Naive thymus-derived CD8-positive, alpha-beta T cell (primary cell): ENCODE results near the gene MZB1. TPM values are rescaled to one million over a fixed set of nuclear protein-coding genes. Genes with fewer than 3 reads are reported as not detected.
A peak's percentile ranks its signal among the peaks of the same experiment; 100 is the strongest.
"Not testable (repeated sequence)": the region's sequence is repeated elsewhere in the genome, so short reads cannot be mapped to it uniquely, and the experiment has no call there.

Source experiments
- ATAC-seq, 2 donors: fragments of 150-1000 bp; cut with Tn5 transposase in 1 of 2; sonication (Bioruptor Pico), chemical (Tn5 transposase) in 1 of 2; 1 replicate in 1 of 2; 2 replicates in 1 of 2; pipeline ENCODE4 v1.10.0; 2021; ENCODE audit warnings: mild to moderate bottlenecking in 2 of 2, moderate library complexity in 2 of 2
- POLR2A ChIA-PET: fragments of 350-600 bp; sonication (Branson Sonifier 250); formaldehyde crosslinking; loops from one replicate; lab custom pipeline; 2021; ENCODE audit warnings: antibody characterized with exemption; lab: Charles Lee
- DNase-seq, 10 donors: peaks; one replicate each; pipeline versions ENCODE4 v3.0.0 to v3.0.0-alpha.2; 2020 to 2022
- H3K27ac Mint-ChIP-seq, 10 donors: one replicate each; pipeline ENCODE4 v1.8.0; 2020 to 2022; ENCODE audit warnings: mild to moderate bottlenecking in 10 of 10, mixed read lengths in 10 of 10, moderate library complexity in 4 of 10, inconsistent platforms in 1 of 10
- H3K27me3 Mint-ChIP-seq, 5 donors: one replicate each; pipeline ENCODE4 v1.8.0; 2021 to 2022; ENCODE audit warnings: mixed read lengths in 5 of 5
- H3K36me3 Mint-ChIP-seq, 3 donors: one replicate each; pipeline ENCODE4 v1.8.0; 2020 to 2022; ENCODE audit warnings: mixed read lengths in 3 of 3, mild to moderate bottlenecking in 2 of 3, inconsistent platforms in 1 of 3
- H3K4me1 Mint-ChIP-seq, 4 donors: one replicate each; pipeline ENCODE4 v1.8.0; 2021 to 2022; ENCODE audit warnings: mixed read lengths in 4 of 4
- H3K4me3 Mint-ChIP-seq, 10 donors: one replicate each; pipeline ENCODE4 v1.8.0; 2020 to 2022; ENCODE audit warnings: mild to moderate bottlenecking in 10 of 10, mixed read lengths in 10 of 10, moderate library complexity in 6 of 10, inconsistent platforms in 1 of 10
- H3K9me3 Mint-ChIP-seq, 9 donors: one replicate each; pipeline ENCODE4 v1.8.0; 2020 to 2022; ENCODE audit warnings: mixed read lengths in 9 of 9, mild to moderate bottlenecking in 3 of 9, inconsistent platforms in 1 of 9, moderate library complexity in 1 of 9
- polyA plus RNA-seq, 3 donors: library from polyadenylated mRNA; unstranded; fragments of 300-500 nt; fragmentation: Illumina TruSeq; gene quantifications; one replicate each; pipeline ENCODE4 v1.2.3, GENCODE V29; 2021
- total RNA-seq, 8 experiments: library from RNA in 2 of 8; stranded (reverse) in 2 of 8; gene quantifications; one replicate each; pipeline ENCODE4 v1.2.3 and lab custom pipeline; 2021 to 2026

The MZB1 gene
- total and polyA plus RNA-seq, 5 experiments from 2014 or later: 0.37 to 2.5 (median 1.5) TPM; not detected in 1

DNA sequence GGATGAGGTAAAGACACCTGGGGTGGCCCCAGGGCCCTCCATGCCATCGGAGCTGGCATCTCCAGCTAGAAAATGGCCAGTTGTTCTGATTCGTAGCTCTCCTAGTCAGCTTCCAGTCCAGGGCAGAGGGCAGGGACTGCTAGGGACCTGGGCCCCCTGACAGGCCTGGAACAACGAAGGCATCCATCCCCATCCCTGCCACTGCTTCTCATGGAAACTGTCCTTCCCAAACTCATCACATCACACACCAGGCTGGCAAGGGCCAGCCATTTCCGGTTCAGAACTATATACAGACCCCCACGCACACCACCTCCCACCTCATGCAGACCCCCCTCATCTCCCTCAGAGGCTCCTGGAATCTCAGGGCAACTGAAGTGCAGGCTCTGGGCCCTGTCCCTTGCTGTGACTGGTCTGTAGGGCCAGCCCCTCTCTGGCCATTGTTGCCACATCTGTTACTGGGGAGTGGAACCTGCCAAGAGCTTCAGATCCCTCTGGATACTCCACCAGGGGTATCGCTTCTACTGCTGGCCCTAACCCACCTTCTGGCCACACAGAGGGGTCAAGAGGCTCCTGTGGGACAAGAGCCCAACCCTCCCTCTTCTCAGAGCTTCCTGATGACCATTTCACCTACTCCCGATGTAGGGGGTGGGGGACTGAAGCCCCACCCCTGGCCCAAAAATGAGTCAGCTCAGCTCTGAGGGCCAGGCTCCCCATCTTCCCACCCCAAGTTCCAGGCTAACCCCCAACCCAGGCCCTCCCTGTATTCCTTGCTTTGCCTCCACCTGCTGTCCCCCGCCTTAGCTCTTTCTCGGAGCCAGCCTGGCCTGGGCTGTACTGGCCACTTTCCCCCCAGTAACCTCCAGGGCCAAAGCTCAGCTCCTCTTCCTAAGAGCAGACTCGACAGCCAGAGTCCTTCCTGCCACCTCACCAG is 1.2 kb upstream of the MZB1 start:
- POLR2A ChIA-PET: interaction anchor here (0.7 to 4.0 kb wide), 5 partner anchors 12 to 96 kb away, joined by 4 to 19 read pairs (median 8); partner anchors contain the start of genes PAIP2 and SPATA24
- Mint-ChIP-seq H3K27ac (peak overlapping the region in 9 of 10 donors; percentile 3 to 90 (median 75)), H3K4me1 (peaks cover 20 to 56% (median 54%) of the 10 kb centered on the region in 4 donors), H3K4me3 (peak overlapping the region in 9 of 10 donors; percentile 70 to 89 (median 85)), H3K36me3 (no peaks in the 10 kb centered on the region), H3K27me3 (peaks cover 0 to 1% (median 0%) of the 10 kb centered on the region in 5 donors), H3K9me3 (no peaks in the 10 kb centered on the region)
- ATAC-seq (no peak), DNase-seq (no peak)

DNA sequence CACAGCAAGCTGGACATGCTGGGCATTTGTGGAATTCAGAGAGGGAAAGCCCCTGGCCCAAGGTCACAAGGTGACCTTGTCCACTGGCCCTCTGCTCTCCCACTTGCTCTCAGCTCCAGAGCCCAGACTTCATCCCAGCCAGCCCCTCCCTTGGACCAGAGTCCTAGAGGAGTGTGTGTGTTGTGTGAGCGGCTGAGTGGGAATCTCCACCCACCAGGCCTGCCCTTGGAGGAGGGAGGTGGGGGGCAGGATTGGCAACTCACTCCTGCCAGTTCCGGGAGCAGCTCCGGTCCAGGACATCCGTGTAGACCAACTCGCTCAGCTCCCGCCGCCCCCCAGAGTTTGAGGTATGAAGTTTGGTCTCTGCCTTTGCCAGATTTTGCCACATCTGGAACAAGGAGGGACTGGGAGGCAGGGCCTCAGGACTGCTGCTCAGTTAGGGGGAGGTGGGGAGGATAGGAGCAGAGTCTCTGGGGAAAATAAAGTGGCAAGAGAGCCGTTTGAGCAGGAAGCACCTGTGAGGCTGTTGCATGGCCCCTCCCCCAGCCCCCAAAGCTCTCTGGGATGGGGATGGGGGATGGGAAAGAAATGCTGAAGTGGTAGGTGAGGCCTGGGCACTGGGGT is 1.4 kb downstream of the MZB1 start:
- H3K4me1 Mint-ChIP-seq: peaks cover 28 to 79% (median 70%) of the 10 kb centered on the region in 4 donors
- H3K9me3 Mint-ChIP-seq: no peaks in the 10 kb centered on the region
- peak overlapping the region in 7 of 10 donors; percentile 3 to 75 (median 63) for H3K27ac Mint-ChIP-seq
- no peaks in the 10 kb centered on the region for H3K27me3 Mint-ChIP-seq
- H3K4me3 Mint-ChIP-seq: peak overlapping the region in 4 of 10 donors; percentile 18 to 82 (median 28)
- DNase-seq: peak in 1 of 10 donors; percentile 60
- no peaks in the 10 kb centered on the region for H3K36me3 Mint-ChIP-seq
- POLR2A ChIA-PET: interaction anchor here (0.6 to 2.0 kb wide), 3 partner anchors 24 to 95 kb away, joined by 3 to 6 read pairs (median 3); partner anchors contain the start of genes MATR3 and PAIP2
- ATAC-seq: no peak

DNA sequence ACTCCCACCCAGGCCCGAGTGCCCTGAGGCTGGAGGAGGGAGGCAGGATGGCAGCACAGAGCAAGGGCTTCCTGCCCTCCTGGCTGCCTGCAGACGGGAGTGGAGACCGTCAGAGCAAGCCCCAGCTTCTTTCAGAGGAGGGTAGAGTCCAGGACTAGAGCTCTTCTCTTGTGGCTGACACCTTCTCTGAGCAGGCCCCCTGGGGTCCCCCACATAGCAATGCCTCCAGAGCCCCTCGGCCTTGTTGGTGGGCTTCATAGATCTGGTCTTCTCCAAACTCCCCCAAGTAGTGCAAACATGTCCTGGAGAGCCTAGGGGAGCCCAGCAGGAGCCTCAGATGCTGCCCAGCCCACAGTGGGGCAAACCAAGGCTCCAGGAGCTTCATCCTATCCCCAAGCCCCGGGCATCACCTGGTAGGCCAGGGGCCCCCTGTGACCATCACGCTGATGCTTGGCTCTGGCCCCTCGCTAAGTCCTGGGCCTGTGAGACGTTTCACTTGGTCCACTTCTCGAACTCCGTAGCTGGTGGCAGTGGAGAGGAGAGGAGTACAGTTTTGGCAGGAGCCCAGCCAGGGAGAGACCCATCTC is 2.0 kb downstream of the MZB1 start:
- H3K4me1 Mint-ChIP-seq: peaks cover 27 to 78% (median 65%) of the 10 kb centered on the region in 4 donors
- POLR2A ChIA-PET: interaction anchor here (0.6 to 2.0 kb wide), 3 partner anchors 46 to 94 kb away, joined by 3 to 6 read pairs (median 4); partner anchors contain the start of genes MATR3 and PAIP2
- H3K27me3 Mint-ChIP-seq: no peaks in the 10 kb centered on the region
- ATAC-seq: no peak
- no peaks in the 10 kb centered on the region for H3K9me3 Mint-ChIP-seq
- peak overlapping the region in 7 of 10 donors; percentile 9 to 75 (median 63) for H3K27ac Mint-ChIP-seq
- DNase-seq: no peak
- H3K36me3 Mint-ChIP-seq: no peaks in the 10 kb centered on the region
- peak overlapping the region in 2 of 10 donors; percentile 18 to 82 for H3K4me3 Mint-ChIP-seq

DNA sequence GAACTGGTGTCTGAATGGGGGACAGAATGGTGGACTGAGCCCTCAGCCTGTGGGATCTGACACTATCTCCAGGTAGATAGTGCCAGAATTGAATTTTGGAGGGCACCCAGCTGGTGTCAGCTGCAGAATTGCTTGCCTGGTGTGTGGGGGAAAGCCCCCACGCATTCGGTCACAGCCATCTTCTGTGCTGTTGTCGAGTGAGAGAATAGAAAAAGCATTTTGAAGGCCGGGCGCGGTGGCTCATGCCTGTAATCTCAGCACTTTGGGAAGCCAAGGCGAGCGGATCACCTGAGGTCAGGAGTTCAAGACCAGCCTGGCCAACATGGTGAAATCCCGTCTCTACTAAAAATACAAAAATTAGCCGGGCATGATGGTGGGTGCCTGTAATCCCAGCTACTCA is 2.8 kb downstream of the MZB1 start:
- peak overlapping the region in 1 of 10 donors; percentile 8 for H3K4me3 Mint-ChIP-seq
- not testable (repeated sequence) for ATAC-seq, H3K27me3 Mint-ChIP-seq, DNase-seq, H3K9me3 Mint-ChIP-seq, H3K36me3 Mint-ChIP-seq
- H3K27ac Mint-ChIP-seq: peak overlapping the region in 9 of 10 donors; percentile 27 to 96 (median 70)
- POLR2A ChIA-PET: interaction anchor here (2.0 kb wide), 1 partner anchor 45 kb away, joined by 6 read pairs; the partner anchor contains the start of gene PAIP2
- H3K4me1 Mint-ChIP-seq: peaks cover 28 to 80% (median 63%) of the 10 kb centered on the region in 4 donors

DNA sequence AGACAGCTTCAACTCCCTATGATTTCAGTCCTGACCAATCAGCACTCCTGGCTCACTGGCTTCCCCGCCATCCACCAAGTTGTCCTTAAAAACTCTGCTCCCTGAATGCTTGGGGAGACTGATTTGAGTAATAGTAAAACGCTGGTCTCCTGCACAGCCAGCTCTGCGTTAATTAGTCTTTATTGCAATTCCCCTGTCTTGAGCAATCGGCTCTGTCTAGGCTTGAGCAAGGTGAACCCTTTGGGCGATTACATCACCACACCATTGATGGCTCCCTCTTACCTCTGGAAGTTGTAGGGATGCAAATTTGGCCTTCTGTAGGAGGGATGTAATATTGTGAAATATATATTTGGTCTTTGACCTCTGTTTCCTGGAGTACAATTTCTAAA is 3.7 kb downstream of the MZB1 start:
- DNase-seq: no peak
- ATAC-seq: no peak
- no peaks in the 10 kb centered on the region for H3K27me3 Mint-ChIP-seq
- peak overlapping the region in 8 of 10 donors; percentile 43 to 96 (median 94) for H3K27ac Mint-ChIP-seq
- POLR2A ChIA-PET: no interaction called here
- H3K9me3 Mint-ChIP-seq: no peaks in the 10 kb centered on the region
- peaks cover 23 to 71% (median 54%) of the 10 kb centered on the region in 4 donors for H3K4me1 Mint-ChIP-seq
- no peaks in the 10 kb centered on the region for H3K36me3 Mint-ChIP-seq
- peak overlapping the region in 7 of 10 donors; percentile 11 to 93 (median 50) for H3K4me3 Mint-ChIP-seq

DNA sequence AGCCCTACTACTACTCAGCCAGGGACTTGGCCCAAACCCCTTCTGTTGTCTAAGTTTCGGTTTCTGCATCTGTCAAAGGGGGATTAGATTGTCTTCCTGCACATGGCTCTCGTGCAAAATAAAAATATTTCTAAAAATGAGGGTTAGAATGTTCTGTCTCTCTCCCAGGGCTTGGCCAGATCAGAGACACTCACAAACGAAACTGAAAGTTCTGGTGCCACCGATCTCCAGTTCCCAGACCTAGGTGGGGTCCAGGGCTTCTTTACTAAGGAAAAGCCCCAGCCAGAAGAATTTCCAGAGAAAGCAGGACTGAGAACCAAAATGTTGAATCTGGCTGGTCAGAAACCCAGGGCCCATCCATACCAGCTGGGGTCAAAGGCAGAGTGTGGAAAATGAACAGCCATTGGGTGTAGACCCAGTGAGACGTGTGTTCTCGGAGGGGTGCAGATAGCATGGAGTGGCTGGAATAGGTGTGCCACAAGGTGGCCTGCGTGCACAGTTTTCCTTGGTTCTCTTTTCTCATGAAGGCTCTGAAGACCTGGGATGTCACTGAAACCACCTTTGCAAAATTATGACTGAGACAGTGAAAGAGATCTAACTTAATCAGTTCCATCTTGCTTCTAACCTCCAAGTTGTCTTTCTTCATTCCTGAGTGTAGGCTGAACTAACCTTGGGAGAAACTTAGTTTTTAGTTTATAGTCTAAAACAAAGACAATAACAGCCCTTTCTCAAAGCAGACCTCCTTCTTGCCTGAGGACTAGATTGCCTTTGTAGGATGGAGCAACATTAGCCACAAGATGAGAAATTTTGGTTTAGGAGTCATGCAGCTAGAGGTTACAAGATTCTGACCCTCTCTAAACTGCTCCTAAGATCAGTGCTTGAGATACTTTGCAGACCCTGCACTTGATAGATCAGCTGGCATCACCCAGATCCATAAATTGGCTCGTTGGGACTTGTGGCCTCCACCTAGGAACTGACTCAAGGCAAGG is 4.4 kb downstream of the MZB1 start:
- DNase-seq (peak in 3 of 10 donors; percentile 36 to 44 (median 39)), ATAC-seq (peak; percentile 28 to 44)
- Mint-ChIP-seq H3K36me3 (no peaks in the 10 kb centered on the region), H3K4me1 (peaks cover 19 to 64% (median 47%) of the 10 kb centered on the region in 4 donors), H3K27ac (peak overlapping the region; percentile 88 to 96 (median 94)), H3K4me3 (peak overlapping the region; percentile 83 to 93 (median 88)), H3K27me3 (no peaks in the 10 kb centered on the region), H3K9me3 (no peaks in the 10 kb centered on the region)
- POLR2A ChIA-PET: interaction anchor here (1.1 kb wide), 1 partner anchor 43 kb away, joined by 3 read pairs; no protein-coding TSS in a partner anchor

DNA sequence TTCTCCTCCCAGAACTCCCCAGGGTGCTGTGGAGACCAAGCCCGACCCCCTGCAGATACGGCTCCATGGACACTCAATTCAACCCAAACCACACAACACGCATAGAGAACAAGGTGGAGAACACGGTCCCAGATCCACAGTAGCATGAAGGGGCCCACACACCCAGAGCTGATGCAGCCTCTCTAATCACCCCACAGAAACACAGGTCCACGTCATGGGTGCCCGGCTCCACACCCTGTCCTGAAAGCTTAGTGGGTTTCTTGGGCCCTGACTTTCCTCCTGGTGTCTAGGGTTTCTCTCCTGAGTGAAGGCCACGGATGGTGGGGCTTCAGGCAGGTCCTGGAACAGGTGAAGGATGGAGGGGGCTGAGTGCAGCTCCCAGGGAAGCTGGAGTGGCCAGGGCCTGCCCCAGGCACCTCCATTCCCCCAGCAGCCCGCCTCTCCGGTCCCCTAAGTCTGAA is 5.1 kb downstream of the MZB1 start:
- H3K27ac Mint-ChIP-seq: peak overlapping the region; percentile 88 to 96 (median 94)
- DNase-seq: no peak
- peak in 1 of 2 donors; percentile 2 for ATAC-seq
- H3K36me3 Mint-ChIP-seq: no peaks in the 10 kb centered on the region
- peaks cover 15 to 57% (median 40%) of the 10 kb centered on the region in 4 donors for H3K4me1 Mint-ChIP-seq
- POLR2A ChIA-PET: interaction anchor here (1.1 kb wide), 1 partner anchor 43 kb away, joined by 3 read pairs; no protein-coding TSS in a partner anchor
- H3K27me3 Mint-ChIP-seq: no peaks in the 10 kb centered on the region
- H3K4me3 Mint-ChIP-seq: peak overlapping the region; percentile 83 to 93 (median 88)
- H3K9me3 Mint-ChIP-seq: no peaks in the 10 kb centered on the region

DNA sequence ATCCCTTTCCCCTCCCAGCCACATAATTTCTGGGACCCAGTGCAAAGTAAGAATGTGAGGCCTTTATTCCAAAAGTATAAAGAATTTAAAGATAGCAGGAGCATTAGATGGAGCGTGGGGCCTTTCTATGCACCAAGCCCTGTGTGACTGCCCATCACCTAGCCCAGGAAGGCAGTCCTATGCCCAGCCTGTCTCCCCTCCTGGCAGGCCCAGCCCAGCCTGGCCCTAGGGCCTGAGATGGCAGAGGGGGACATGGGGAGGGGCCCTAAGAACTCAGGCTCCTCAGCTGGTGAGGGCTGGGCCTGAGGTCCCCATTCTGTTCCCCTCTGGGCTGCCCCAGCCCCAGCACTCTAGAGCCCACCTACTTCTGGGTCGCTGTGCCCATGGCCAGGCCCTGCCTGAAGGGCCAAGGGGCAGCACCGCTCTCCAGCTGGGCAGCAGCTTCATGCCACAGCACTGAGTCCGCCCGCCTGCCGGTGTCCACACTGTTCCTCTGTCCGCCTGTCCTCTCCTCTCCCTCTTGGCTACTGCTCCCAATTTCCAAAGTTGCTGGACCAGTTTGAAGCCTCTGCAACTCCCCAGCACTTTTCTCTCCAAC is 5.6 kb downstream of the MZB1 start:
- POLR2A ChIA-PET: interaction anchor here (1.1 kb wide), 1 partner anchor 42 kb away, joined by 3 read pairs; no protein-coding TSS in a partner anchor
- H3K4me3 Mint-ChIP-seq: peak overlapping the region in 9 of 10 donors; percentile 83 to 93 (median 88)
- no peaks in the 10 kb centered on the region for H3K36me3 Mint-ChIP-seq
- H3K9me3 Mint-ChIP-seq: no peaks in the 10 kb centered on the region
- H3K27me3 Mint-ChIP-seq: no peaks in the 10 kb centered on the region
- peaks cover 14 to 52% (median 36%) of the 10 kb centered on the region in 4 donors for H3K4me1 Mint-ChIP-seq
- no peak for ATAC-seq
- peak overlapping the region; percentile 88 to 96 (median 94) for H3K27ac Mint-ChIP-seq
- DNase-seq: no peak

DNA sequence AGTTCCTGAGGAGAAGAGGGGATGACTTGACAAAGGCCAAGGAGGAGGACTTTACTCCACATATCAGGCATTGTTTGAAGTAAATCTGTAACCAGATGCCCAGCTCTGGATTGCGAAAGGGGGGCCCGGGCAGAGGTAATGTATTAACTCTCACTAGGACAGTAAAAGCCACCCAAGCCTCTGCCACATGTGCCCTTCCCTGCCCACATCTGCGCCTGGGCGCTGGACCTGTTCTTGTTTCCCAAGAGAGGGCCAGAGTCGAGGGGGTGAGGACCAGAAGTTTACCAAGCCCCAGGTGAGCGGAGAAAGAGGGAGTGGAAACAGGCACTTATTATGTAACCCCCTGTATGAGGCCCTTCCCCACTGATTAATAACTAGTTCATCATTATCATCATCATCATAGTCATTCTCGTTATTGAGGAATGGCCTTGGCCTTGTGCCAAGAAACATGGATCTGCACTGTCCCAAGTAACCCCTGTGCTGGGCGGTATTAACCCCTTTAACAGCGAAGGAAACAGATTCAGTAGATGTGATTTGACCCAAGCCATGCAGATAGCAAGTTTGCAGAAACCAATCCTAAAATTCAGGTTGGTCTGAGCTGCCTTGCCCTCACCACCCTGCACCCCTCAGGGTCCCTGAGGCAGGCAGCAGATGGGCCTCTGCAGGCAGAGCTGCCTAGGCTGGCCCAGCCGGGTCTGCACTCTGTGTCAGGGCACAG is 6.3 kb downstream of the MZB1 start, which contains the start of gene SLC23A1:
TSS of gene SLC23A1 (minus strand) at position 23 of the 718 bp plus-strand sequence. CDS start 44 bp downstream, outside the sequence.
- H3K4me1 Mint-ChIP-seq: peaks cover 15 to 47% (median 32%) of the 10 kb centered on the region in 4 donors
- H3K9me3 Mint-ChIP-seq: no peaks in the 10 kb centered on the region
- peak within 1 kb of the TSS in 7 of 10 donors; percentile 53 to 90 (median 66) for H3K27ac Mint-ChIP-seq
- H3K4me3 Mint-ChIP-seq: peak within 1 kb of the TSS in 3 of 10 donors; percentile 14 to 51 (median 38)
- H3K36me3 Mint-ChIP-seq: no peaks in the 10 kb centered on the region
- H3K27me3 Mint-ChIP-seq: no peaks in the 10 kb centered on the region
- DNase-seq: no peak
- POLR2A ChIA-PET: no interaction called here
- ATAC-seq: no peak

DNA sequence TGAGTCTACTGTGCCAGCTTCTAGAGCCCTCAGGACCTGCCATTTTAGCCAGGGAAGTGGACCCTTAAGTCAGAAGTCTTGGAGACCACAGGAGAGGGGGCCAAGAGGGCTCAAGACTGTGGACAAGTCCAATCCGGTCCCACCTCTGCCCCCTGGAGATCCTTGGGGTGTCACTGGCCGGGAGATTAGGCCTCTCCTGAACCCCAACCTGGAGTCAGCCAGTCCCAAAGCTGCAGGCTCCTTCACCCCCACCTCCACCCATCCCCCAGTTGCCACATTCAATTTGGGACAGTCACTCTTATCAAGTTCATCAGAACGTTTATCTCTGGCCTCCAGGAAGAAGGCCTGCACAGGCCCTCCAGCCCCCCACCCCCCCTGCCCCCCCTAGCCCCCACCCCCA is 6.9 kb downstream of the MZB1 start:
- H3K4me1 Mint-ChIP-seq: peaks cover 13 to 42% (median 30%) of the 10 kb centered on the region in 4 donors
- H3K27me3 Mint-ChIP-seq: no peaks in the 10 kb centered on the region
- no peak overlapping the region for H3K4me3 Mint-ChIP-seq
- H3K27ac Mint-ChIP-seq: no peak overlapping the region
- DNase-seq (no peak), ATAC-seq (no peak)
- H3K9me3 Mint-ChIP-seq: no peaks in the 10 kb centered on the region
- no peaks in the 10 kb centered on the region for H3K36me3 Mint-ChIP-seq
- POLR2A ChIA-PET: no interaction called here
